ENCODE results near the gene LGR4.

DNA sequence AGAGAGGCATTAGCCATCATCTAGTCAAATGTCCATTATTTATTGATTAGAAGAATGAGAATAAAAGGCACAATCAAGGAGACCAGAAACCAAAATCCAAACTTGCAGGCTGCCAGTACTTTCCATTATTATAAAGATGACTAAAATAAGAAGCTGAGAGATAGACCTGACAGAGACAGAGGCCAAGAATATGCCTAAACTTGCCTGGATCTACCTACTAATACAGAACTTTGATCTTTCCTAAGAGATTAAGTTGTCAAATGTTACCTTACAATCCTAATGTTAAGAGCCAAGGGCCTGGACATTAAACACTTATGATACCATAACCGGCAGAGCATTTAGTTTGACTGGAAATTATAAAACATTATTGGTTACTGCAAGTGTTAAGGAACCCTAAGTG lies 6.2 kb downstream of the LGR4 start:
- TF ChIP-seq POLR2A (IDR thresholded peaks at IDR 0.05; ENCODE audit: low read depth, low read length) = no peak
- TF ChIP-seq CTCF (conservative IDR thresholded peaks at IDR 0.05; ENCODE audit: low read depth, low read length) = no peak

Measured in IMR-90 (cell line).